Osteoblast (primary cell): Measurements from ENCODE around the gene TNIP3. TPM values are rescaled to one million over a fixed set of nuclear protein-coding genes. Genes with fewer than 3 reads are reported as not detected.

Experiments used
- DNase-seq: peaks from one replicate; pipeline ENCODE4 v3.0.0; 2011; ENCODE audit warnings: low spot score, mixed read lengths; ENCODE audit not compliant: insufficient read length; ENCODE audit errors: missing footprints
- H2AFZ ChIP-seq: 2 replicates; pipeline ENCODE4 v1.6.0; 2011; ENCODE audit warnings: mild to moderate bottlenecking, low read length
- H3K27ac ChIP-seq: 2 replicates; pipeline ENCODE4 v1.5.1; 2011; ENCODE audit warnings: mild to moderate bottlenecking, low read depth, low read length, moderate library complexity
- H3K27me3 ChIP-seq: 2 replicates; pipeline ENCODE4 v1.6.0; 2012; ENCODE audit warnings: mild to moderate bottlenecking, control low read depth, inconsistent platforms, low read length, moderate library complexity; ENCODE audit not compliant: insufficient read depth
- H3K36me3 ChIP-seq: 2 replicates; pipeline ENCODE4 v1.5.1; 2011; ENCODE audit warnings: mild to moderate bottlenecking, low read length, control low read depth, moderate library complexity; ENCODE audit not compliant: insufficient read depth
- H3K4me1 ChIP-seq: 2 replicates; pipeline ENCODE4 v1.5.1; 2011; ENCODE audit warnings: mild to moderate bottlenecking, low read length, control low read depth, moderate library complexity; ENCODE audit not compliant: insufficient read depth
- H3K4me2 ChIP-seq: 2 replicates; pipeline ENCODE4 v1.6.0; 2011; ENCODE audit warnings: mild to moderate bottlenecking, low read length; ENCODE audit not compliant: insufficient read depth
- H3K4me3 ChIP-seq: fragments of 200-600 bp; sonication (generic); 3 replicates; pipeline ENCODE4 v1.5.1; 2012; ENCODE audit warnings: mild to moderate bottlenecking, low read length, inconsistent platforms; ENCODE audit not compliant: insufficient read depth
- H3K79me2 ChIP-seq: 2 replicates; pipeline ENCODE4 v1.6.0; 2012; ENCODE audit warnings: mild to moderate bottlenecking, low read length, control low read depth, inconsistent platforms; ENCODE audit not compliant: insufficient read depth
- H3K9me3 ChIP-seq: 2 replicates; pipeline ENCODE4 v1.5.1; 2011; ENCODE audit warnings: low read depth, low read length, control low read depth
- H4K20me1 ChIP-seq: 2 replicates; pipeline ENCODE4 v1.6.0; 2012; ENCODE audit warnings: mild to moderate bottlenecking, low read length, control low read depth; ENCODE audit not compliant: insufficient read depth
- total RNA-seq: library from RNA; depleted of rRNA; stranded (reverse); fragments of >200 nt; gene quantifications from 2 replicates; pipeline ENCODE4 v1.2.3, GENCODE V29; 2012
- TF ChIP-seq, protein P1 (sequence below): IDR thresholded peaks from 2 replicates; pipeline ENCODE4 v1.5.1; 2011; ENCODE audit warnings: mild to moderate bottlenecking, low read depth, low read length, moderate library complexity; ENCODE audit errors: extremely low read depth

Gene TNIP3
- total RNA-seq, 1 donor = 0.72 TPM

GRCh38 chr4:121192480-121192879 lies 28.4 kb upstream of the TNIP3 start:
- Histone ChIP-seq H2AFZ (no peak overlapping the region), H4K20me1 (no peaks in the 10 kb centered on the region), H3K27me3 (no peaks in the 10 kb centered on the region), H3K4me3 (no peak overlapping the region), H3K79me2 (no peaks in the 10 kb centered on the region), H3K27ac (no peak overlapping the region), H3K4me2 (peak overlapping the region; percentile 63), H3K4me1 (no peaks in the 10 kb centered on the region), H3K36me3 (no peaks in the 10 kb centered on the region), H3K9me3 (no peaks in the 10 kb centered on the region)
- TF ChIP-seq, protein P1, sequence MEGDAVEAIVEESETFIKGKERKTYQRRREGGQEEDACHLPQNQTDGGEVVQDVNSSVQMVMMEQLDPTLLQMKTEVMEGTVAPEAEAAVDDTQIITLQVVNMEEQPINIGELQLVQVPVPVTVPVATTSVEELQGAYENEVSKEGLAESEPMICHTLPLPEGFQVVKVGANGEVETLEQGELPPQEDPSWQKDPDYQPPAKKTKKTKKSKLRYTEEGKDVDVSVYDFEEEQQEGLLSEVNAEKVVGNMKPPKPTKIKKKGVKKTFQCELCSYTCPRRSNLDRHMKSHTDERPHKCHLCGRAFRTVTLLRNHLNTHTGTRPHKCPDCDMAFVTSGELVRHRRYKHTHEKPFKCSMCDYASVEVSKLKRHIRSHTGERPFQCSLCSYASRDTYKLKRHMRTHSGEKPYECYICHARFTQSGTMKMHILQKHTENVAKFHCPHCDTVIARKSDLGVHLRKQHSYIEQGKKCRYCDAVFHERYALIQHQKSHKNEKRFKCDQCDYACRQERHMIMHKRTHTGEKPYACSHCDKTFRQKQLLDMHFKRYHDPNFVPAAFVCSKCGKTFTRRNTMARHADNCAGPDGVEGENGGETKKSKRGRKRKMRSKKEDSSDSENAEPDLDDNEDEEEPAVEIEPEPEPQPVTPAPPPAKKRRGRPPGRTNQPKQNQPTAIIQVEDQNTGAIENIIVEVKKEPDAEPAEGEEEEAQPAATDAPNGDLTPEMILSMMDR = peak; percentile 79
- no peak for DNase-seq

GRCh38 chr4:121192013-121192412 lies 27.9 kb upstream of the TNIP3 start:
- Histone ChIP-seq H3K4me1 (no peaks in the 10 kb centered on the region), H3K9me3 (no peaks in the 10 kb centered on the region), H3K4me3 (no peak overlapping the region), H2AFZ (no peak overlapping the region), H3K4me2 (peak overlapping the region; percentile 63), H3K27me3 (no peaks in the 10 kb centered on the region), H4K20me1 (no peaks in the 10 kb centered on the region), H3K79me2 (no peaks in the 10 kb centered on the region), H3K27ac (no peak overlapping the region), H3K36me3 (no peaks in the 10 kb centered on the region)
- no peak for DNase-seq
- TF ChIP-seq, protein P1 = no peak

- Histone ChIP-seq H3K36me3 (no peaks in the 10 kb centered on the region), H2AFZ (no peak overlapping the region), H3K4me1 (no peaks in the 10 kb centered on the region), H4K20me1 (no peaks in the 10 kb centered on the region), H3K4me2 (no peak overlapping the region), H3K79me2 (no peaks in the 10 kb centered on the region), H3K27me3 (no peaks in the 10 kb centered on the region), H3K4me3 (no peak overlapping the region), H3K27ac (no peak overlapping the region), H3K9me3 (no peaks in the 10 kb centered on the region)
- no peak for DNase-seq
- TF ChIP-seq, protein P1 = no peak
Observed at GRCh38 chr4:121191361-121191760, 27.2 kb upstream of the TNIP3 start.

DNA sequence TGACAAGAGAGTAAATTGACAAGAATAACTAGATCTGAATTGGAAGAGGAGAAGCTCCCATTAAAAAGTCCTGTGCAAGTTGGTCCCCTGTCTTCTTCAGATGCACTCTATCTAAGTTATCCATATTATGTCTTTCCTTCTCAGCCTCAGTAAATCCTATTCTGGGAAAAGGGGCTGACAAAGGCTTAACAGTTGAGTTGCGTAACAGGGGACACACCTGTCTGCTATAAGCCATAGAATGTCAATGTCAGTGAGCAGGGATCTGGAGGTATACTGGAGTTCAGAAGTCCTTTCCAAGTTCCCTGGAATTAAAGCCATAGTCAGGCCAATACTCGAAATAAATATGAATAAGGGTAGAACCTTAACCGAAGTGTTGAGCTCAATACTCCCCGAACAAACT lies 26.3 kb upstream of the TNIP3 start:
- no peak overlapping the region for H3K4me2 ChIP-seq
- H3K9me3 ChIP-seq = no peaks in the 10 kb centered on the region
- H3K36me3 ChIP-seq = no peaks in the 10 kb centered on the region
- no peaks in the 10 kb centered on the region for H3K79me2 ChIP-seq
- DNase-seq = no peak
- TF ChIP-seq, protein P1 = no peak
- no peaks in the 10 kb centered on the region for H3K27me3 ChIP-seq
- no peak overlapping the region for H2AFZ ChIP-seq
- H3K27ac ChIP-seq = no peak overlapping the region
- no peaks in the 10 kb centered on the region for H3K4me1 ChIP-seq
- H4K20me1 ChIP-seq = no peaks in the 10 kb centered on the region
- H3K4me3 ChIP-seq = no peak overlapping the region
